Activated CD4-positive, alpha-beta T cell treated with anti-CD3 and anti-CD28 coated beads, Interleukin-2, amount 50 U/mL, for 16 hours (primary cell): ENCODE data around the gene MED13L.
"Not testable (repeated sequence)": the region's sequence is repeated elsewhere in the genome, so short reads cannot be mapped to it uniquely, and the experiment has no call there.

Experiments used
- DNase-seq: peaks from one replicate; pipeline ENCODE4 v3.0.0-alpha.2; 2020

Gene MED13L

DNA sequence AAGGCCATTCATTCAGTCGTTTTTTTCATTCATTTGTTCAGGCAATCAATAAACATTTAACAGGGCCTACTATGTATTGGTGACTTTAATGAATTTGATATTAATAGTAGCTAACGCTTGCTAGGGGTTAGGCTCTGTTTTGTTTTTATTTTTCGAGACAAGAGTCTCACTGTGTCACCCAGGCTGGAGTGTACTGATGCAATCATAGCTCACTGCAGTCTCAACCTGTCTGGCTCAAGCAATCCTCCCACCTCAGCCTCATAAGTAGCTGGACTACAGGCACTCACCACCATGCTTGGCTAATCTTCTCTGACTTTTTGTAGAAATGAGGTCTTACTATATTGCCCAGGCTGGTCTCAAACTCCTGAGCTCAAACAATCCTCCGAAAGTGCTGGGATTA lies 25.6 kb upstream of the MED13L start:
- no peak for DNase-seq

DNA sequence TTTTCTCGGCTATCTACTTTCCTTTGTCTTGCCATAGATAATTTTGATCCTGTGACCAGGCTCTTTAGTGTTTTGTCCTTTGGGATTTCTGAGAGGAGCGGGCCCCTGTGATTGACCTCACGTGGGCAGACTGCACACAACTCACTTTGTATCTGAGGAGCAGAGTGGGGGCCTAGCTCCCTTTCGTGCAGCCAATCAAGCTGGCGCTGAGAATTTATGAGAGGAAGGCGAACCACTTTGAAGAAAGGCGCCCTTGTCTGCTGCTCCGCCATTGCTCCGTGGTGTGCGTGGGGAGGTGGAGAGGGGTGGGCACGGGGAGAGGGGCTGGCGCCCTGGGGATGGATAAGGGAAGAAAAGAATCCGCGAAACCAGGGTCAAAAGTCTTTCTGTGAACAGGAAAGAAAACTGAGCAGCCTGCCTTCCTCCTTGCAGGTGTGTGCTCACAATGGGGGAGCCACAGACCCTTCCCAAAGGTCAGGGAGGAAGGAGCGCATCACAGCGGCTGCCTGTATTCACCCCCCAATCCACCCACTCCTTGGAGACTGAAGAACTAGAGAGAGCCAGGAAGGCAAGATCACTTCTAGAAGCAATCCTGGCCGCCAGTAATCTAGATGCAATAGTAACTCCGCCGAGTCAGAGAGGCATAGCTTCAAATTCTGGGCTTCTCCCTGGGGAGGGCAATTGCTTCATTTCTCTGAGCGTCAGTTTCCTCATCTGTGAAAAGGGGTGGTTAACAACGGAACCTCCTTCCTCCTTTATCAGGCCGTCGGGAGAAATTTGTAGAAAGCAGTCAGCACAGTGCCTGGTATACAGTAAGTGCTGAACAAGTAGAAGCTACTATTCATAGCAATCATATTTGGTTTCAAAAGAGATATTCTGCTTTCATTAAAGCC lies 24.9 kb upstream of the MED13L start:
- no peak for DNase-seq

DNA sequence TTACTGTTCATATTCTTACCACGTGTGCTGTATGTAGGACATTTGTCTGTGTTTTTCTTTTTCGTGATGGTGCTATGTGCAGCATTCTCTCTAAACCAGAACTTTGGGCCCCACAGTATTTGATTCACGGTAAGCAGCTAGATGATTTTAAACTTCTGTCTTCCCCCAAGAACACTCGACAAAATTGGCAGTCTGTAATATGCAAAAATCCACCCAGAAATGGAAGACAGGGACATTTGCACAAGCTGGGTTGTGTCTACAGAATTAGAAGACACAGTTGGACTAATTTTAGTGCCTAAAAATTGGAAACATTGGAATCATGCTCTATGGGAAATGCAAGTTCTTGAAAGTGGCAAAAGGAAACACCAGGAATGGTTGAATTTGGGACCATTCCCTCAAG lies 24.1 kb upstream of the MED13L start:
- DNase-seq, result no peak

DNA sequence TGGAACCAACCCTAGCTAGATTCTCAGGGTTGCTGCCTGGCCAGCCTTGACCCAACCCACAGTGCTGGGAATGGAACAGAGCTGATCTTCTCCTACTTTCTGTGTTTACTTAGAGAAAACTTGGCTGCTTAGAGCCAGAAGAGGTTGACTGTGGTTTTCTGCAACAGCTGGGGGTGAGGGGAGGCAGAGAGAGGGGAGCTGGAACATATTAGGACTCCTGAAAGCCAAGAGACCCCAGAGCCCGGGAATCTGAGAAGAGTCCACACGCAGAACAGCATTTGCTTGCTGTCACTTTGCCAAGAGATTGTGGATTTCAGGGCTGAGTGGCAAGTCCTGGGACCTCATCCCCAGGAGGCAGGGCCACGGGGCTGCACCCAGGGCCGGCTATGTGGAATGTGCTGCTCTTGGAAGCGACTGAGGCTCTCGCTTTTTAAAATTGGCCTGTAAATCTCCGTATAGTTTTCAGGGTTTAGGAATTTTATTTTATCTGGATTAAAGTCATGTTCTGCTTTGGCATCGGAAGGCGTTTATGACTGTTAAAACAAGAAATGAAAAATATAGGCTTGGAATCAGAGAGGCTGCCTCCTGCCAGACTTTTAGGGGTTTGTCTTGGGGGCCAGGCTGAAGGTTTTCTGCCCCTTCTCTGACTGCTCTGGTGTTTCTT lies 22.3 kb upstream of the MED13L start:
- no peak for DNase-seq

DNA sequence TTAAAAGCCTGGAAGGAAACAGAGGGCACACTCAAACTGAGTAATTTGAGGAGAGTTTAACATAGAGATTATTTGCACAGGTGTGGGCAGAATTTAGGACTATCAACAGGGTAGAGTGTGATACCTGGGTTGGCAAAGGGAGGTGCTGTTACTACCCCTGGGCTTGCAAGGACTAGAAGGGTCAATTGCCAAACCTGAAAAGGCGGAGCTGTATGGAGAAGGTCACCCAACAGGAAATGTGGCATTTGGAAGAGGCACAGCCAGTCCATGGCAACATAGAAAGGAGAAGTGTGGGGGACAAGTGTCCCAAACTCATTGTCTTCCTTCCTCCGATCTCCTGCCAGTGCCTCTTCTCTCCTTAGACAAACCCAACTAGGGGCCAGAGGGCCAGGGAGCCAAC lies 21.6 kb upstream of the MED13L start:
- DNase-seq, result no peak

DNA sequence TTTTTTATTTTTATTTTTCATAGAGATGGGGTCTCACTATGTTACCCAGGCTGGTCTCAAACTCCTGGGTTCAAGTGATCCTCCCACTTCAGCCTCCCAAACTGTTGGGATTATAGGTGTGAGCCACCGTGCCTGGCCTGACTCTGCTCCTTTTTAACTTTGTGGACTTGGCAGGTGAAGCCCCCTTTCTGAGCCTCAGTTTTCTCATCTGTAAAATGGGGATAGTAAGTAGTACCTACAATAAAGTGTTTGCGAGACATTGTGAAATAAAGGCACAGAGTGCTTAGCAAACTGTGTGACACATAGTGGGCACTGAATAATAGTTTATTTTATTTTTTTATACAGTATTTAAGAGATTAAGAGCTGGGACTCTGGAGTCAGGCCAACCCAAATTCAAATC lies 21.1 kb upstream of the MED13L start:
- no peak for DNase-seq

DNA sequence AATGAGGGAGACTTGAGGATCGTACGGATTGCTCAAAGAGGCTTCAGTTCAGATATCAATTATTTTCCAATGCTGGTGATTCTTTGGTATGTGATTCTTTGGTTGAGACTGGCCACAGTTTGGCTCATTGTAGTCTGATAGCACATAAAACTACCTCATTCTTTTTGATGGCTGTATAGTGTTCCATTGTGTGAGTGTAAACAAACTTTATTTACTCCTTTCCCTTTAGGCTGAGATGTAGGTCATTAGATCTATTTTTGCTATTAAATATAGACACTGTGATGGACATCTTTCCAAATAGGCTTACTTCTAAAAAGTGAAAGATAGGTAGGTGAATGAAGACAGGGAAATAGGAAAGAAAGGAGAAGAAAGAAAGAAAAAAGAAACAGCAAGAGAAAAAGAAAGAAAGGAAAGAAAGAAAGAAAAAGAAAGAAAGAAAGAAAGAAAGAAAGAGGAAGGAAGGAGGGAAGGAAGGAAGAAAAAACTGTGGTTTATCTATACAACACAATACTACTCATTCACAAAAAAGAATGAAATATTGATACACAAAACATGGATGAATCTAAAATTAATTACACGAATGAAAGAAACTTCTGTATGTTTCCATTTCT lies 19.8 kb upstream of the MED13L start:
- no peak for DNase-seq

DNA sequence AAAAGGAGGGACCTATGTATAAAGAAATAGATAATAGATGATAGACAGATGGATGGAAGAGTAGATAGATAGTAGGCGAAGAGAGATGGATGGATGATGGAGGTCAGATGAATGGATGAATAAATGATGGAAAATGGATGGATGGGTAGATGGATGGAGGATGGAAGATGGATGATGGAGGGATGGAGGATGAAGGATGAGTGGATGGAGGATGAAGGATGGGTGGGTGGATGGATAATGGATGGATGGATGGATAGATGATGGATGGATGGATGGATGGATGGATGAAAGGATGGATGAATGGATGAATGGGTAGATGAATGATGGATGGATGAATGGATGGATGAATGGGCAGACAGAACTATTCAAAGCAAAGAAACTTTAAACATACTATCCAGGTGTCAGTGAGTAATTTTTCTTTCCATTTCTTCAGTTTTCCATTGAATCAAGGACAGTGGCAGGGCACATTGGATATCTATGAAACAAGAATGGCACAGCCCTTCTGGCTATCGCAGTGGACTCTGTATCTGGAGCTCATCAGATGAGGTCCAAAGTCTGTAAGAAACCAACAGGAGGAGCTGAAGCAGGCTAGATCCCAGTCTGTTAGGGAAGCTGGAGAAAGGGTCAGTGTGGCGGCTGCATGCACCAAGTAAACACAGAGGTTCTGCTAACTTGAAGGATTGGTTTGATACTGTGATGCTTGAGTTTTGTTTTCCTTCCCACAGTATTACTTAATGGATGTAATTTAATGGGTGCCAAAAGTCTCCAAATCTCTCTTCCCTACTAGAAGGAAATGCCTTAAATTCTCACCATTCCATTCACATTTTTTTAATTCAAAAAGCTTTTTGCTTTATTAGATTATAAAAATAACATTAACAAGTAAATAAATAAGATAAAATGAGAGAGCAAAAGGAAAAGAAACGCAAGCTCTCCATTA lies 18.1 kb upstream of the MED13L start:
- no peak for DNase-seq

DNA sequence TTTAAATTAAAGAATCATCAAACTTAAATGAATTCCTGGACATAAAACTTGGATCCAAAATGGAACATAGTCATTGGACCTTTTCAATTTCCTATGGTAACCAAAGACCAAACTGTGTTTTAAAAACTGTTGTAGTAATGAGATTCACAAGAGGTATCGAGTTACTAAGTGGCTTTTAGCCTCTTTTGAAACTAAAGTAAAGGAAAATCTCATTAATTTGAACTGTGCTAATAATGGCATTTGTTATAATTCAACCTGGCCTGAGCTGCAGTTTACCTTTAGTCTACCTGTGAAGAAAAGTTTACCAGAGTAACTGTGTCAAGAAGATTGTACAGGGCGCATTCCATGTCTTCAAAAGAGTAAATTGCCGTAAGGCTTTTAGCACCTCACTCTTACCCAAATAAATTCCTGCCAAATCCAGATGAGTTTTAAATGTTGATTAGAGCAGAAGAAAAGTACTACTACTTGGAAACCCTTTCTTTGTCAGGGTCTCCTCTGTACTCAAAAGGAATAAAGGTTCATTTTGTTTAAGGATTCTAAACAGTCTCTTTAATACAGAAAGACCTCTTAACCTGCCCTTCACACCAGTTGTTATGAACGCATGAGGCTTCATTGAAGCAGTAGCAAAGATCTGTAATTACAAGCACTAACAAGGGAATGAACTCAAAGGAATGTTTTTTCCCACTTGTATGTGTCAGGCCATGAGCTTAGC lies 17.1 kb upstream of the MED13L start:
- DNase-seq, result no peak

DNA sequence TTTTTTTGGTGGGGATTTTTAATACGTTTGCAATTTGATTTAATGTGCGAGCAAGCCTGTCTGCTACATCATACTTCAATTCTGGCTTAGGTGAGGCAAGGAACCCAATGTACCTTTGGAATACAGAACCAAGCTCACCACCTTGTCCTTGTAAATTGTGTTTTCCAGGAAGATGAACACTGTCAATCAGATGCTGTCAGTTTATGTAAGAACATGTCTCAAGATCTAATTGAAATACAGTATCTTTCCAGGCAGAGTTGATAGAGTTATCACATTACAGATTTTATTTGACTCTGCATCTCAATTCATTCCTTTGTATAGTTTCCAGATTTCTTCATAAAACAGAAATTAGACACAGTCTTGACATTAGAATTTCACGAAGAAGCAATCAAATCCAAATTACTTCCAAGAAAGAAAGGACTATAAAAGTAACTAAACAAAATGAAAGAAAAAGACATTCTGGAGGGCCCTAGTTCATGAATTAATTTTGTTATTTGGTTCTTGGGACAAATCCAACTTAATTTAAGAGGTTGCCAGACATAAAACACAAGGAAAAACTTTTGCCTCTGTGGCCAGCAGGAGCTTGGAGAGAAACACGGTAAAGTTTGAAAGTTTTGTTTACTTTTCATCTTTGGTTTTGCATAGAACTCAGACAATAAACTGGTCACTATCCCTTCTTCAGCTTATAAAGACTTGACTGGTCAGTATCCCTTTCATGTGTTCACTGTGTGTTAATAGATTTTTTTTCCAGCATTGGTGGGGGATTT lies 16.4 kb upstream of the MED13L start:
- no peak for DNase-seq

DNA sequence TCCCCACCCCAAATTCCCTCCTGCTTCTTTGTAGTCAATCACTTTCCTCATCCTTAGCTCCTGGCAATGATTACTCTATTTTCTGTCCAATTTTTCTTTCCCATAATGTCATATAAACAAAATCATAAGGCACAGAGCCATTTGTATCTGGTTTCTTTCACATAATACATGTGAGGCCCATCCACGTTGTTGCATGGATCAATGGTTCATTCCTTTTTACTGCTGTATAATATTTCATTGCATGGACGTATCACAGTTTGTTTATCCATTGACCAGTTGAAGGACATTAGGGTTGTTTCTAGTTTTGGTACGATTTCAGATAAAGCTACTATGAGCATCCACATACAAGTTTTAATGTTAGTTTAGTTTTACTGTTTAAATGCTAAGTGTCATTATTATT lies 13.7 kb upstream of the MED13L start:
- no peak for DNase-seq

DNA sequence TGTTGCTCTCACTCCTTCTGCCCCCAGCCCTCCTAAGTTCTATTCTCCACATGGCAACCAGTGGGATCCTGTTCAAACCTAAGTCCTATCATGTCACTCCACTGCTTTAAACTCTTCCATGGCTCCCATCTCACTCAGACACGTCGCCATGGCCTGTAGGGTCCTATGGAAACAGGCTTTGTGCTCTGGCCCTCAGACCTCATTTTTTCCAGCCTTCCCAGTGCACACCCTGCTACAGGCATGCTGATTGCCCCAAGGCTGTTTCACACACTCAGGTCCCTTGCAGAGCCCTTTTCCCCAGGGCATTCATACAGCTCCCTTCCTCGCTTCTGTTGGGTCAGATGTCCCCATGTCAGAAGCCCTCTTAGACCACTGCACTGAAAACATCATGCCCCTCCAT lies 11.2 kb upstream of the MED13L start:
- DNase-seq, result no peak

DNA sequence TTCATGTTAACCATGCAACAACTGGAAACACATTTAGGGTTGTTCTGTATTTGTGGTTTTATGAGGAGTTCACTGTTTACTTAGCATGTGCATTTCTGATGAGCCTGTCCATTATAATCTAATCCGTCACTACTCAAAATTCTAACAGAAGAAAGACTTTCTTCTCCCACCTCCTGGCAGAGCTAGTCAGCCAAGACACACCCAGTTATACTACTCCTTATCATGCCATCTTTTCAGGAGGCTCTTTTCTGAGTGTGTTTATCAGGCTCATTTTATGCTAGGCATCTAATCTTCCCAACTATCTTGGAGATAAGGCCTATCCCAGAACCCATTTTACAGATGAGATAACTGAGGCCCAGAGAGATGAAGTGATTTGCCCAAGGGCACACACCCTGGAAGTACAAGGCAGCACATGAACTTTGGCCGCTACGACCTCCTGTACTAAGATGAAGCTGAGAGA lies 10.4 kb upstream of the MED13L start:
- no peak for DNase-seq

DNA sequence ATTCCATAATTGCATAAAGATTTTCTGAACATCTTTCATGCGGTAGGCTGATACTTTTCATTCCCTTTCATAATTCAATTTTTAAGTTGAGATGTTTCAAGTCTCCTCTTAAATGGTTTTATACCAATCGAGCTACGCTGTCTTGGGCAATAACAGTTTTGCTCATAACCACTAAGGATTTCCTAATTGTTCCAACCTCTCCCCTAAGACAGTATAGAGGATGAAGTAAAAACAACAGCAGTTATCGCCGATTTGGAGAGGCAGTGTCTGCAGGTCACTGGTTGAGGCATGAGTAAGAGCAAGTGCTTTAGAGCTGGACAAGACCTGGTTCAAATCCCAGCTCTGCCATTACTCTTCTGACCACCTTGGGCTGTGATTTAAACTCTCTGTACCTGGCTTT lies 6.9 kb upstream of the MED13L start:
- DNase-seq, result no peak

DNA sequence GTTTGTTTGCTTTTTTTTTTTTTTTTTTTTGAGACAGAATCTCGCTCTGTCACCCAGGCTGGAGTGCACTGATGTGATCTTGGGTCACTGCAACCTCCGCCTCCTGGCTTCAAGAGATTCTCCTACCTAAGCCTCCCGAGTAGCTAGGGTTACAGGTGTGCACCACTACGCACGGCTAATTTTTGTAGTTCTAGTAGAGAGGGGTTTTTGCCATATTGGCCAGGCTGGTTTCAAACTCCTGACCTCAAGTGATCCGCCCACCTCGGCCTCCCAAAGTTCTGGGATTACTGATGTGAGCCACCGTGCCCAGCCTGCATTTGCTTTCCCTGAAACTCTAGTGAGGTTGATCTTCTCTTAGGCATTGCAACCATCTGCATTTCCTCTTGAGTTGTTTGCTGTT lies 6.4 kb upstream of the MED13L start:
- DNase-seq, result not testable (repeated sequence)

DNA sequence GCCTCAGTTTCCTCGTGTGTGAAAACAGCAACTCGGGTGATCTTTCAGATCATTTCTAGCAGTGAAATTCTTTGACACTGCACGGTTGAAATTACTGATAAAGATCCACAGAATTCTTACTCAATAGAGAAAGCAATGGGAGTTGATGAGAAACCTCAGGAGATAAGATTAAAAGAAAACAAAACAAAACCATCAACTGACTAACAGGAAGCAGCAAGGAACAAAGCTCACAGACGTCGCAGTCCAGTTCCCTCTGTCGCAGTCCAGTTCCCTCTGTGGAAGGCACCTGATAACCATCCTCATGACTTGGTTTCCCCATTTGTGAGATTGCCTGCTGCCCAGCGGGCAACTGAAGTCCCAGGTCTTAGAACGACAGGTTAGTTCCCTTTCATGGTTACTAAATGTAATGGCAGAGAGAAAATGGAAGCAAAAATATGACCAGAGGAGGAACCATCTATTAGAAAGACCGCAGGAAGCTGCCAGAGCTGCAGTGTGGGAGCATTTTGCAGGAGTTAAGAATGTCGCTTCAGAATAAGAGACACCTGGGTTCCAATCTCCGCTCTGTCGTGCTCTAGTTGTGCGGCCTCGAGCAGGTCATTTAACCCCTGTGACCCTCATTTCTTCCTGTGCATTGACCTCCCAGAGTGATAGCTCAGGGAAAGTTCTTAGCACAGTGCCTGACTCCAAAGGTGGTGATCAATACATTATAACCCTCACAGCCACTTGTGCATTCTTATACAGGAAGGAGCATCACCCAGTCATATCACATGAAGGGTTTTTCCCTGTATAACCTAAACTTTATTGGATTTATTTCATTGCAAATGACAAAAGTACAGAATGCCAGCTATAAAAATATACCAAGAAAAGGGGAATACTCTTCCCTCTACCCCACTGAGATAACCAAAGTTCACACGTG lies 5.1 kb upstream of the MED13L start:
- DNase-seq, result peak; percentile 6

DNA sequence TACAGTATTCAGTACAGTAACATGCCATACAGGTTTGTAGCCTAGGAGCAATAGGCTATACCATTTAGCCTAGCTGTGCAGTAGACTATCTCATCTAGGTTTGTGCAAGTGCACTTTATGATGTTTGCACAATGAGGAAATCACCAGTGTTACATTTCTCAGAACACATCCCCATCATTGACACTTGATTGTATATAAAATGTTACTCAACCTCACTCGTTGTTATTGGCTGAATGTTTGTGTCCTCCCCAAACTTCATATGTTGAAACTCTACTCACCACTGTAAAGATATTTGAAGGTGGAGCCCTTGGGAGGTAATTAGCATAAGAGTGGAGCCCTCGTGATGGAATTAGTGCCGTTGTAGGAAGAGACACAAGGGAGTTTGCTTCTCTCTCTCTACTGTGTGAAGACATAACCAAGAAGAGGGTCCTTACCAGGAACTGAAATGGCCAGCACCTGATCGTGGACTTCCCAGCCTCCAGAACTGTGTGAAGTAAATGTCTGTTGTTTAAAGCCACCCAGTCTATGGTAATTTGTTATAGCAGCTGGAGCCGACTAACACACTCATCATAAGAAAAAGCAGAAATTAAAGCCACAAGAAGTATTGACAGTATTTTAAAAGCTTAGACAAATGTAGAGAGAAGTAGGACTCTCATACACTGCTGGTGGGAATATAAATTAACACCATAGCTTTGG lies 3.2 kb upstream of the MED13L start:
- DNase-seq, result no peak

DNA sequence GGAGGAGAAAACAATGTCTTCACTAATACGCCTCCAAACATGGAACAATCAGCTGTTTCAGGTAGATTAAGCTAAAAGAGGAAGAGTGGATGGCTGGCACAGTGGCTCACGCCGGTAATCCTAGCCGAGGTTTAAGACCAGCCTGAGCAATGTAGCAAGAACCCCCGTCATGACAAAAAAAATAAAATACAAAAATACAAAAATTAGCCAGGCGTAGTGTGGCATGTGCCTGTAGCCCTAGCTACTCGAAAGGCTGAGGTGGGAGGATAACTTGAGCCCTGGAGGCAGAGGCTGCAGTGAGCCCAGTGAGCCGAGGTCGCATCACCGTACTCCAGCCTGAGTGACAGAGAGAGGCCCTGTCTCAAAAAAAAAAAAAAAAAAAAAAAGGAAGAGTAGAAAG lies 1.2 kb upstream of the MED13L start:
- no peak for DNase-seq

DNA sequence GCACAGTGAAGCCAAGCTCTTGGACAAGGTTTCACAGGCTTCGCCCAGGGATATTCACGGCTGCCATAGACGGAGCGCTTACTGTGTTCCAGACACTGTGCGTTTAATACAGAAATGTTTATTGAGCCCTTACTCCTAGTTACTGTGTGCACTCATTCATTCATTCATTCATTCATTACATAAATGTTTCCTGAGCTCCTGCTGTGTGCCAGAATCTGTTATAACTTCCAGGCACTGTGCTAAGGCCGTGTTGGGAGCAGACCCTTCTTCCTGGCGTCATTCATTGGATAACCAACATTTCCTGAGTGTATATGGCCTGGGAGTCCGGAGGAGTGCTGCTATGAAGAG lies 760 bp upstream of the MED13L start:
- no peak for DNase-seq
